IMR-90 (cell line): ENCODE data around the gene PGGT1B. TPM values are rescaled to one million over a fixed set of nuclear protein-coding genes. Genes with fewer than 3 reads are reported as not detected.

Experiments
- ATAC-seq: fragments of 200-7000 bp; cut with Tn5 transposase; 2 replicates; pipeline ENCODE4 v1.9.1; 2020; ENCODE audit warnings: low read depth, mild to moderate bottlenecking, moderate library complexity
- BruUV-seq: library from RNA; stranded (reverse); fragments of 400-500 nt; replicated peaks from 2 replicates; lab custom pipeline; 2021; lab: Mats Ljungman, UMichigan
- CTCF ChIA-PET: fragments of 300-600 bp; formaldehyde crosslinking; extraction: SDS; loops from one replicate; lab custom pipeline; 2021; ENCODE audit warnings: antibody characterized with exemption; lab: Yijun Ruan, JAX
- POLR2A ChIA-PET: fragments of 300-600 bp; sonication (Branson Sonifier 250); formaldehyde crosslinking; loops from one replicate; lab custom pipeline; 2022; ENCODE audit warnings: antibody characterized with exemption; ENCODE audit not compliant: unreplicated experiment; lab: Charles Lee
- DNase-seq: peaks from one replicate; pipeline ENCODE4 v3.0.0; 2013
- H2AFZ ChIP-seq: replicated peaks from 2 replicates; pipeline ENCODE3; 2013; ENCODE audit warnings: low read length, mild to moderate bottlenecking; ENCODE audit not compliant: poor library complexity
- H2AK5ac ChIP-seq: 2 replicates; pipeline ENCODE4 v1.6.1; 2013; ENCODE audit warnings: low read depth, low read length, inconsistent platforms
- H2AK9ac ChIP-seq: replicated peaks from 2 replicates; pipeline ENCODE3; 2013; ENCODE audit warnings: mild to moderate bottlenecking, low read depth, low read length, moderate library complexity; ENCODE audit not compliant: poor library complexity
- H2BK120ac ChIP-seq: 2 replicates; pipeline ENCODE4 v1.6.1; 2013; ENCODE audit warnings: low read depth, low read length, inconsistent platforms
- H2BK15ac ChIP-seq: 3 replicates; pipeline ENCODE4 v1.6.1; 2013; ENCODE audit warnings: low read depth, low read length, inconsistent platforms
- H2BK20ac ChIP-seq: 2 replicates; pipeline ENCODE4 v1.6.1; 2013; ENCODE audit warnings: low read depth, mild to moderate bottlenecking, inconsistent platforms, low read length, moderate library complexity
- H2BK5ac ChIP-seq: 2 replicates; pipeline ENCODE4 v1.6.1; 2013; ENCODE audit warnings: mild to moderate bottlenecking, low read depth, low read length, inconsistent platforms; ENCODE audit not compliant: poor library complexity, severe bottlenecking
- H3K14ac ChIP-seq: replicated peaks from 2 replicates; pipeline ENCODE4 v1.6.1; 2013; ENCODE audit warnings: low read depth, low read length, inconsistent platforms
- H3K18ac ChIP-seq: 2 replicates; pipeline ENCODE4 v1.6.1; 2013; ENCODE audit warnings: low read depth, low read length, control low read depth
- H3K23ac ChIP-seq: 2 replicates; pipeline ENCODE4 v1.6.1; 2013; ENCODE audit warnings: low read depth, low read length, inconsistent platforms
- H3K27ac ChIP-seq: 2 replicates; pipeline ENCODE4 v1.5.1; 2013; ENCODE audit warnings: mild to moderate bottlenecking, control low read depth, low read length; ENCODE audit not compliant: insufficient read depth
- H3K27me3 ChIP-seq: 2 replicates; pipeline ENCODE4 v1.6.1; 2013; ENCODE audit warnings: low read length; ENCODE audit not compliant: control insufficient read depth, insufficient read depth
- H3K36me3 ChIP-seq: 2 replicates; pipeline ENCODE4 v1.6.1; 2013; ENCODE audit warnings: low read length, mixed read lengths; ENCODE audit not compliant: control insufficient read depth, insufficient read depth
- H3K4ac ChIP-seq: 2 replicates; pipeline ENCODE4 v1.6.1; 2013; ENCODE audit warnings: low read depth, low read length, inconsistent platforms
- H3K4me1 ChIP-seq: 2 replicates; pipeline ENCODE4 v1.6.1; 2013; ENCODE audit warnings: low read length, mixed read lengths; ENCODE audit not compliant: control insufficient read depth, insufficient read depth
- H3K4me2 ChIP-seq: 2 replicates; pipeline ENCODE4 v1.6.1; 2013; ENCODE audit warnings: low read depth, mild to moderate bottlenecking, control low read depth, low read length, moderate library complexity
- H3K4me3 ChIP-seq: 2 replicates; pipeline ENCODE4 v1.5.1; 2013; ENCODE audit warnings: low read depth, mild to moderate bottlenecking, control low read depth, low read length, moderate library complexity; ENCODE audit not compliant: insufficient read depth
- H3K56ac ChIP-seq: 2 replicates; pipeline ENCODE4 v1.6.1; 2013; ENCODE audit warnings: low read length, inconsistent platforms; ENCODE audit not compliant: insufficient read depth; ENCODE audit errors: extremely low read depth
- H3K79me1 ChIP-seq, 2 experiments: 2 replicates each; pipeline ENCODE4 v1.6.1; 2013; ENCODE audit warnings: low read length in 2 of 2, inconsistent platforms in 1 of 2, low read depth in 1 of 2
- H3K9ac ChIP-seq: 2 replicates; pipeline ENCODE4 v1.6.1; 2013; ENCODE audit warnings: low read depth, low read length, control low read depth
- H3K9me1 ChIP-seq: 2 replicates; pipeline ENCODE4 v1.6.1; 2013; ENCODE audit warnings: low read length, inconsistent platforms; ENCODE audit not compliant: insufficient read depth
- H3K9me3 ChIP-seq: 2 replicates; pipeline ENCODE4 v1.6.1; 2013; ENCODE audit warnings: low read length; ENCODE audit not compliant: control insufficient read depth, insufficient read depth
- H4K20me1 ChIP-seq: 2 replicates; pipeline ENCODE4 v1.6.1; 2013; ENCODE audit warnings: low read length, inconsistent platforms; ENCODE audit not compliant: insufficient read depth
- H4K5ac ChIP-seq: 2 replicates; pipeline ENCODE4 v1.6.1; 2013; ENCODE audit warnings: mild to moderate bottlenecking, low read depth, low read length, control low read depth
- H4K8ac ChIP-seq, 2 experiments: 2 replicates each; pipeline ENCODE4 v1.6.1; 2013; ENCODE audit warnings: low read depth in 2 of 2, low read length in 2 of 2, control low read depth in 1 of 2, inconsistent platforms in 1 of 2
- H4K91ac ChIP-seq: 2 replicates; pipeline ENCODE4 v1.6.1; 2013; ENCODE audit warnings: low read depth, low read length, inconsistent platforms; ENCODE audit not compliant: insufficient read depth
- CHD1 ChIP-seq: IDR thresholded peaks from 2 replicates; pipeline ENCODE4 v1.6.1; 2012; ENCODE audit warnings: low read depth, low read length, improper control_type of control experiment
- WGBS, 2 experiments: methylation state at CpG; one replicate each; pipeline versions ENCODE4 v1.1.5 to v1.1.7; 2013; ENCODE audit warnings: missing lambda C conversion rate in 2 of 2; ENCODE audit not compliant: insufficient read length in 1 of 2; ENCODE audit errors: extremely low coverage in 2 of 2; 5-methylcytosine and 5-hydroxymethylcytosine counted together
- dilution Hi-C: fragments of 300-500 bp; cut with HindIII; formaldehyde crosslinking; loops from one replicate; pipeline ENCODE4 v1.14.3; 2018; ENCODE audit warnings: low sequenced_read_pairs; ENCODE audit not compliant: unreplicated experiment
- in situ Hi-C: fragments of 300-500 bp; cut with MboI; formaldehyde crosslinking; loops from 3 replicates; pipeline ENCODE4 v1.14.3; 2019; ENCODE audit warnings: low sequenced_read_pairs, inconsistent platforms, mixed read lengths
- intact Hi-C: fragments of 100-400 bp; cut with micrococcal nuclease; formaldehyde crosslinking; loops from 2 replicates; pipeline ENCODE4 v1.10.0; 2022
- polyA plus RNA-seq, 3 experiments: library from polyadenylated mRNA; depleted of rRNA; stranded (reverse); fragments of >200 nt; gene quantifications; 2 replicates each; pipeline ENCODE4 v1.2.3, GENCODE V29; 2012; ENCODE audit warnings: low replicate concordance in 1 of 3
- total RNA-seq: library from RNA; depleted of rRNA; stranded (reverse); fragments of >200 nt; gene quantifications from 2 replicates; pipeline ENCODE4 v1.2.3, GENCODE V29; 2012

Gene PGGT1B
- total and polyA plus RNA-seq, 2 of the 4 experiments (the other 2 are of a cell fraction): 2.1 to 19.2 TPM

DNA sequence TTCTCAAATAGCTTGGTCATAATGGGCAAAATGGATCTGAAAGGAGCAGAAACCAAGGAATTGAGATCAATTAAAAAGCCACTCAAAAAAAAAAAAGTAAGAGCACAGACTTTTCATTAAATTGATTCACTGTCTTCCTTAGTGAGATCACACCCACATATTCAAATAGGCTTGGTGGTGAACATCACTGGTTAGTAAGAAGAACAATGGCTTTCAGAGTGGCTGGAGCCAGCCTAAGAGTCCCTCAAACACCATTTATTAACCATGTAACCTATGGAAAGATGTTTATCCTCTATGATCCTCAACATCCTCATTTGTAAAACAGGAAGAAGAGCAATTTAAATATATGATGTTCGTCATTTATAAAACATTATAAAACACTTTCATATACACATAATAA is 21.3 kb upstream of the PGGT1B start:
- in situ Hi-C loops (loop anchor here (25.0 kb wide), 1 partner anchor 553 kb away; the partner anchor contains the start of genes AP3S1 and ATG12), dilution Hi-C loops (no loop called here), intact Hi-C loops (no loop called here)
- no peak overlapping the region for H2AK9ac ChIP-seq
- no peak overlapping the region for H2AFZ ChIP-seq
- no peaks in the 10 kb centered on the region for H3K36me3 ChIP-seq
- ATAC-seq (no peak), DNase-seq (no peak)
- H2BK120ac ChIP-seq: no peak overlapping the region
- no peak overlapping the region for H4K91ac ChIP-seq
- H4K8ac ChIP-seq: no peak overlapping the region
- H3K4ac ChIP-seq: no peak overlapping the region
- no peak overlapping the region for H2BK5ac ChIP-seq
- no peak overlapping the region for H3K23ac ChIP-seq
- H4K20me1 ChIP-seq: no peaks in the 10 kb centered on the region
- BruUV-seq: no TSS peak
- TF ChIP-seq CHD1: no peak
- ChIA-PET POLR2A (no interaction called here), CTCF (interaction anchor here (1.0 kb wide), 1 partner anchor 12 kb away, joined by 3 read pairs; no protein-coding TSS in a partner anchor)
- H3K9me3 ChIP-seq: no peaks in the 10 kb centered on the region
- H3K18ac ChIP-seq: no peak overlapping the region
- H3K4me2 ChIP-seq: no peak overlapping the region
- H3K27me3 ChIP-seq: no peaks in the 10 kb centered on the region
- no peak overlapping the region for H3K56ac ChIP-seq
- no peak overlapping the region for H2BK20ac ChIP-seq
- no peak overlapping the region for H4K5ac ChIP-seq
- no peak overlapping the region for H3K9ac ChIP-seq
- H2AK5ac ChIP-seq: no peak overlapping the region
- no CpG with 5 or more reads among the region's 1 CpG for WGBS, 2 experiments
- H3K14ac ChIP-seq: no peak overlapping the region
- no peaks in the 10 kb centered on the region for H3K4me1 ChIP-seq
- H3K27ac ChIP-seq: no peak overlapping the region
- no peak overlapping the region for H2BK15ac ChIP-seq
- no peaks in the 10 kb centered on the region for H3K9me1 ChIP-seq
- H3K4me3 ChIP-seq: no peak overlapping the region
- H3K79me1 ChIP-seq: peaks cover 2 to 14% of the 10 kb centered on the region in 2 experiments; a peak in 3 of 4 replicates
